Medulla oblongata (tissue), 1 donor: ENCODE measurements around the gene TTC34.

Experiments used
- DNase-seq: peaks from one replicate; pipeline ENCODE4 v3.0.0-alpha.2; 2015; ENCODE audit errors: extremely low spot score

The TTC34 gene

DNA sequence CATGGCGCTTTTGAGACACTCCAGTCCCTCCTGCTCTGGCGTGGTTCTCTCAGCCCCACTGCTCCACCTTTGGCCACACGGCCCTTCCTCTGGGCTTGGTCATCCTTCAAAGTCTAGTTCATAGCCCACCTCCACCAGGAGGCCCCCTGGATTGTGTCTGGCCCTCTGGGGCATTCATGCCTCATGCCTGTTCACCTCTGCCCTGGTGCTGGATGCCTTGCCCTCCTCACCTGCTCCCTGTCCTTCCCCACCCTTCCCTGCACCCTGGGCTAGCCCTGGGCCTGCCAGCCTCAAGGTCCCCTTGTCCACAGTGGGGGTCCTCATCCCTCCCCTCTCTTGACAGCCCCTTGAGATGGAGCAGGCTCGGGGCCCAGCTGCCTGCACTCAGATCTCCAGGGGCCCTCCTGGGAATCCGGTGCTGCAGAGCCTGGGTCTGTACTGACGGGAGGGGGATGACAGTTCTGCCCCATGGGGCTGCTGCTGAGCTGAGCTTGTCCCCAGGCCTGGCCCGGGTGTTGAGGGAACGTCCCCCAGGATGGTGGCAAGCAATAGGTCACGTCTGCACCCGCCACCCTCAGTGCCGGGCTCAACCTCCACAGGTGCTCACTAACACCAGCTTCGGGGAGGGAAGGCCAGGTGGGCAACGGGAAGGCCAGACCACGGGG is 196.5 kb downstream of the TTC34 start:
- DNase-seq: no peak

DNA sequence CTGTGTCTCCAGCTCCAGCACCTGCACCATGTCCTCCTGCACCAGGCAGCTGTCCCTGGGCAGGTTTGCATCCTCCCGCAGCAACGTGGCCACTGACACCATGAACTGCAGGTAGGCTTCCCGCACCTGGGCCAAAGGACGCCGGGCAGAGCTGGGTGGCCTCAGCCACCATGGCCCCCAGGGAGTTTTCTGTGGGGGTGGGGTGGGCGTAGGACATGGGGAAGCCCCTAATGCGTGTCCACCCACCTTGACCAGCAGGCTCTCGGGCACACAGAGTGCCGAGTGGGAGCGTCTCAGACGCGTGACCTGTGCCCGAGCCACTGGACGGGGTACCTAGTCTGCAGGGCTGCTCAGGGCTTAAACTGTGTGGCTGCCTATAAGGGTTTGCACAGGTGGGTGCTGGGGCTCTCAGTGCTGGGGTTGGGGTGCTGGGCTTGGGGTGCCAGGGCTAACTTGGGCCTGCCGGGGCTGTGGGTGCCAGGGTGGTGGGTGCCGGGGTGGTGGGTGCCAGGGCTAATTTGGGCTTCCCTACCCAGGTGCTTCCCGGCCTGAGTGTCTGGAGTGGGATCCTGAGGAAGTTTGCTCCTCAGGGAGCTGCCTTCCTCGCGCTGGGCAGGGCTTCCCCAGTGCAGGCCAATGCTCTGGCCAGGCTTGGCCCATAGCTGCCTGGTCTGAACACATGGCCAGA is 197.2 kb downstream of the TTC34 start:
- DNase-seq: no peak

DNA sequence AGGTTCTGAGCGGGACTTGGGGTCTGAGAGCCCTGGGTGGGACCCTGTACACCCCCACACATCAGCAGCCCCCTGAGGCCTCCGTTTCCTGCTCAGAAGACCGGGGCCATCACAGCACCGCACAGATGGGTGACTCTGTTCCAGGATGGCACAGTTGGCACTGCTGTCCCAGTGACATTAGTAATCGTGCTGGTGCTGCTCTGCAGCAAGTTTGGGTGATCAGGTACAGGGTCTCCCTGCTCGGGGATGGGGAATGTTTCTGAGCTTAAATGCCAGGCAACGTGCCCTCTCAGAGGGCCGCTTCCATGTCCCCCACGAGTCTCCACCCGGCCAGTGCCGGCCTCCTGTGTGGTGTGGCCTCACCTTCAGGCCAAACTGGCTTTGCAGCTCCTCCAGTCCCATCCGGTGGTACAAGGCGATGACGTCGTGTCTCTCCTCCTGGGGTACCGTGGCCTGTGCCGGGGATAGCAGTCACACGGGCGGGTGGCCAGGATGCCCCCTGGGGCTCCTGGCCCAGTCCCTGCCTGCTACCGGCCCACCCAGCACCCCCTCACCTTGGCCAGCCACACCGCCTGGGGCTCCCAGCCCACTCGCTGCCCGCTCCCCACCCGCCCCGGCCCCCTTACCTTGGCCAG is 197.9 kb downstream of the TTC34 start:
- no peak for DNase-seq

DNA sequence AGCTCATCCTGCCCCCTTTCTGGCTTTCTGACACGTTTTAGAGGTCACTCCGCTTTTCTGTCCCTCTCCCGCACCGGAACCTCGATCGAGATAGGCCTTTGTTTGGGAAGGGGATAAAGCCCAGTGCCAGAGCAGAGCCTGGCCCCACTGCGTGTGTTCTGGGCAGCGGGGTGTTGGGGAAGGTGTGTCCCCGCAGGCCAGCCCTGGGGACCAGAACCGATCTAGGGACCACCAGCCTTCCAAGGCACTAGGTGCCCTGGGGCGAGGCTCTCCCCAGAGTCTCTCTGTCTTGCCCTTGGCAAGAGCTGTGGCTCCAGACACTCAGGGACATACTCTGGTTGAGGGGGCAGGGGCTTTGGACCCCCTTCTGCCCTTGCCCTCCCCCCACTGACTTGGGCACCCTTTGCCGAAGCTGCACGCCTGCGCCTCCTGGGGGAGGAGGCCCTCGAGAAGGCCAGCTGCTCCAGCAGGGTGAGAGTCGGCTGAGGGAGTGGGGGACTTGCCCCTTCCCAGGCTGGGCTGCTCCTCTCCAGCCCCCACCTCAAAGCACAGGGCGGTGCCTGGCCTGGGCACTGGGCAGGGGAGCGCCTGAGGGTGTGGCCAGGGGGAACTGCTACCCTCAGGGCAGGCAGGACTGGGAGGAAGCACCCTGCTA is 198.5 kb downstream of the TTC34 start:
- DNase-seq: no peak

DNA sequence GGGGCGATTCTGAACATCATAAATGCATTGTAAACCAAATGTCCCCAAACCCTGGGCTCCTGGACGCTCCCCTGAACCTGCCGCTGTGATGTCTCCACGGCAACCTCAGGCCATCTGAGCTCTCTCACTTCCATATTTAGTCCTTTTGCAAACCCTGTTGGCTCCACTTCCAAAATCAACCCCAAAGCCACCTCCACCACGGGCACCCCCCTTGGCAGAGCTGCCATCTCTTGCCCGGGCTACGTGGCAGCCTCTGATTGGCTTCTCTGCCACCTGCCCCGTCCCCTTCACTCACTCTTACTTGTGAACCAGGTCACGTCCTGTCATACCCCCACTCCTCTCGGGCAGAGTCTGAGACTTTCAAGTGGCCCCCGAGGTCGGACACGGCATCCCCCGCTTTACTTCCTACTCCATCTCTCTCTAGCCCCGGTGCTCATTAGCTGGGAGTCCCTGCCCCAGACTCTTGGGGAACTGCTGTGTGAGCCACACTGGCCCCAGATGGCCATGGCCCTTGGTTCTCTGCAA is 199.1 kb downstream of the TTC34 start:
- no peak for DNase-seq

DNA sequence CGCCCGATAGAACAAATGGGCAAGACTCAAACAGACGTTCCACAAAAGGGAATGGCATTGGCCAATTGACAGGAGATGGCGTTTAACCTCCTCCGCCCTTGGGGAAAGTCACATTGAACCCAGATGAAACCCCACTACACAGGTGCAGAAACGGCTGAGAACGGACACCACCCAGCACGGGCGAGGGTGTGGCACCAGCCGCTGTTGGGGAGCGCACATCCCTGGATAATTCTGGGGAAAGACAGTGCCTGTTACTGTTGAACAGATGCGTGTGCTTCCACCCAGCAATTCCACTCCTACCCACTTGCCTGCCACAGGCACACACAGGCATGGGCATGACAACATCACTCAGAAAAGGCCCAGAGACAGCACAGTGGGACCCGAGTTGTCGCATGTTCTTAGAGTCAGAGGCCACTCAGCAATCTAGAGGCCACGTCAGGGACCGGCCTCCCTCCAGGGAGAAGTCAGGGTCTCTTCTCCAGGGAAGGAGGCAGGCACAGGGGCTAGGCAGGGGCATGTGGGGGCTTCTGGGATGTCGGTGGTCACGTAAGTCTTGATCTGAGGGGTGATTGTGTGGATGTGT is 199.7 kb downstream of the TTC34 start:
- DNase-seq: no peak

DNA sequence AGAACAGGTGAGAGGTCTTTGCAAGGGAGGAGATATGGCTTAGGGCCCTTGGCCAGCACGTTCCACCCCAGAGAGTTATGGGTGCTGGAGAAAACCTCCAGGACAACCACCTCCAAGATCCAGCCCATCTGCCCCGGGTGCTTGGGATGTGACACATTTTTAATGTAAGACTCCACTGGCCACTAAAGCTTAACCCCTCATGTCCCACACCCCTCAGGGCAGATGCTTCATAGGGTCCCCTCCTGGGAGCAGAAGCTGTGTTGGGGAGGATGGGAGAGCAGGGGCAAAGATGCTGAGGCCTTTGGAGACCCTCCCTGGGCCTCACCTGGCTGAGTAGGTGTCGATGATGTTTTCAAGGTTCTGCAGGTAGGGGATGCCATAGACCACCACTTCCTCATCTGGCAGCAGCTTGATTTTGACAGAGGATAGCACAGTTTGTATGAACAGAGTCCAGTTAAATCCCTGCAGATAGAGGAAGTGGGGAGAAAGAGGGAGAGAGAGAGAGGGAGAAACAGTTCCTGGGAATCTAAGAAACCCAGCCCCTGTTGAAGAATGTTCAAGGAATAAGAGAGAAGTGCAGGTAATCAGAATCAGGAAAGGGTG is 203.1 kb downstream of the TTC34 start:
- no peak for DNase-seq

DNA sequence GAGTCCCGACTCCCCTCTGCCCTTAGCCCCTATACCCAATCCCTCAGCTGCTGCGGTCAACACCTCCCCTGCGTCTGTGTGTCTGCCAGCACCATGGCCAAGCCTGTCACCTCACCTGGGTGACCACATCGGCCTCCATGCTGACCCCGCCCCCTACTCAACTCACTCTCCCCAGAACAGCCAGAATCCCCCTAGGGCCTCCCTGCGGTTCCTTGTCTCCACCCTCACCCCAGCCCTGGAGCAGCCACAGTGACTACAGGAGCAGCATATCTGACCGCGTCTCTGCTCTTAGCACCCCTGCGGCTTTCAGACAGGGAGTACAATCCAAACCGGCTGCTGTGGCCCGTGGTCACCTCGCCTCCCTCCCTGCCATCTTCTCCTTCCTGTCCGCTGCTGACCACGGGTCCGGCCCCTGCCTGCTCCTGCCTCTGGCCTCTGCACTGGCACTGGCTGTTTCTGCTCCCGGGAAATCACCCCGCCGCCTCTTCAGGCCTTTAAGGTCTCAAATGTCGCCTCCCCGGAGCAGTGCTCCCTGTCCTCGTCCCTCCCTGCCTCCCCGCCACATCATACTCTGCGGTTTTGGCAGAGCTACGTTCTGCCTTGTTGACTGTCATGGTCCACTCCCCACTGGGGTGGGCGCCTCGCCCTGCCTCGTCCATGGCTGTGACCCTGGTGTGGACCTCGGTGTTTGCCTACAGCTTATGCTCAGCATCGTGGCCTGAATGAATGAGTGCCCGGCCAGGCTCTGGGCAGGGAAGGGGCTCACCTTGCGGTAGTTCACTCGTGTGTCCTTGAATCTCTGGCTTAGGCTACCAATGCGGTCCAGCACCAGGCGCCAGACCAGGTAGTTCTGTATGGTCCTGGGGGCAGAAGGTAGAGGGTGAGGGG is 203.8 kb downstream of the TTC34 start:
- DNase-seq: no peak

DNA sequence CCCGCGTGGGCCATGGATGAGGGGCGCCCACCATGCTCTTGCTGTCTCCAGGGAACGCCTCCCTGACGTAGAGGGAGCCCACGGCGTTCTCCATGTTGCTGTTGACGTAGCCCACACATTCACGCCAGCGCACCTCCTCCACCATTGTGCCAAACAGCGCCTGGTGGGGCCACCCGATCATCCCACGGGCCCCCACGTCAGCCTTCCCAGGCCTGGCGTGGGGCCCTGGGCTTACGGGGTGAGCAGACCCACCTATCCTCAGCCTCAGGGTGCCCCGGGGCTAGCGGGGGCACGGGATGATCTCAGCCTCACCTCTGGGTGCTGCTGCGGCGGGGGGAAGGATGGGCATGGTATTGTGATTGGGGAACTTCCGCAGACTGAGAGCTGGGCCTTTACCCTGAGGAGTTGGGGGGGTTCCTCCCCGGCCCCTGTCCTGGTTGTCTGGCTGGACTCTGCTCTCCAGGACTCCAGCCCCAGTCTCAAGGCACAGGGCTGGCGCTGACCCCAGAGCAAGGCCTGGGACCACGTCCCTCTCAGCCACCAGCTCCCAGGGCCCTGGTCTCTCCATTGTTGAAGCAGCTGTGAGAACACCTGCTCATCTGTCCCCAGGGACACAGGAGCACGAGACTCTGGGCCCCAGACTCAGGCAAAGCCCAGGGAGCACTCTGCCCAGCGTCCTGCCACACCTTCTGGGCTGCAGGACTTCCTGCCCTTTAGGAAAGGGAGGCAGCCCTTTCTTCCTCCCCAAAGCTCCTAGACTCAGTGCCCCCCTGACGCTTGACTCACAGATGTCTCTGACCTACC is 204.8 kb downstream of the TTC34 start:
- DNase-seq: no peak

DNA sequence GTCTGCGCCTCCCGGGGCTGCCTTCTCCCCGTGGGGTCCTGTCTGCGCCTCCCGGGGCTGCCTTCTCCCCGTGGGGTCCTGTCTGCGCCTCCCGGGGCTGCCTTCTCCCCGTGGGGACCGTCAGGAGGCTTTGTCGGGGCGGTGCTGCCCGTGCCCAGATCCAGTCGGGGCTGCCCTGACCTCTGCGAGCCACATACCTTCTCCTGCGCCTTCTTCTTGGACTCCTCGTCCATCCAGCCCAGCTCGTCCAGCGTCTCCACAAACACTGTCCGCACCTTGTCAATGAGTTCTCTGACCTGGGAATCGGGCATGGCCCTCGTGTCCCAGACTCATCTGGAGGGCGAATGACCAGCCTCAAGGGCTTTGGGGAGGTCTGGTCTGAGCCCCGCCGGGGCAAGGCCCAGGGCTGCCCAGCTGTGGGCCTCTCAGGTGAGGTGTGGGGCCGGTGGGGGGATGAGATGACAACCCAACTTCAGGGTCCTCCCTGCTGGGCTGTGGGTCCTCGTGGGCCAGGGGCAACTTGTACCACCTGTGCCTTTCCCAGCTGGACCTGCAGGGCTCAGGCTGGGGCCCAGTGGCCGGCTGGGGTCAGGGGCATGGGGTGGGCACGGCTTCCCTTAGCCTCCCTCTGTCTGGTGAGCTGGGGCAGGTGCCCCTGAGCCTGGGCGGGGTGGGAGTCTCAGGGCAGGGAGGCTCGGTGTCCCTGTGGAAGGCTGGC is 205.5 kb downstream of the TTC34 start:
- DNase-seq: no peak

DNA sequence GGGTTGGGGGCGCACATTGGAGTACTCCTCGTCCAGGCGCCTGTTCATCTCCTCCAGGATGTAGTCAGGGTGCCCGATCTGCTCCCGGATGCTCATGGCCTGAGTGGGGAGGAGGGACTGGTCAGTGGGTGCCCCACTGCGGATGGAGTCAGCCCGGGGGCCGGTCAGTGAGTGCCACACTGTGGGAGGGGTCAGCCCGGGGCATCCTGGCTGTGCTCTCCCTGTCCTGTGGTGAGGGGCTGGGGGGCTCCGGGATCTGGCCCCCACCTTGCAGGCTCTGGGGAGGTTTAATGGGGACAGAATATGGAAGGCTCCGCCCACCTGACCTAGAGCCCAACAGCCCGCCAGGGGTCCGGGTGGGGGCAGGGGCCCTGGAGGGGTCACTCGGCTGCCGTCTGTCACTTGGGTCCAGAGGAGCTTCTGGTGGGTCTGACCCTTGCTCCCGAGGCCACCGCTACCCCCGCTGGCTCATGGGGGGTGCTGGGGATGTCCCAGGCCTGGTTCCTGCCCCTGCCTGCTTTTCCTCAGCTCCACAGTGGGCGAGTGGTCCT is 206.2 kb downstream of the TTC34 start:
- no peak for DNase-seq

DNA sequence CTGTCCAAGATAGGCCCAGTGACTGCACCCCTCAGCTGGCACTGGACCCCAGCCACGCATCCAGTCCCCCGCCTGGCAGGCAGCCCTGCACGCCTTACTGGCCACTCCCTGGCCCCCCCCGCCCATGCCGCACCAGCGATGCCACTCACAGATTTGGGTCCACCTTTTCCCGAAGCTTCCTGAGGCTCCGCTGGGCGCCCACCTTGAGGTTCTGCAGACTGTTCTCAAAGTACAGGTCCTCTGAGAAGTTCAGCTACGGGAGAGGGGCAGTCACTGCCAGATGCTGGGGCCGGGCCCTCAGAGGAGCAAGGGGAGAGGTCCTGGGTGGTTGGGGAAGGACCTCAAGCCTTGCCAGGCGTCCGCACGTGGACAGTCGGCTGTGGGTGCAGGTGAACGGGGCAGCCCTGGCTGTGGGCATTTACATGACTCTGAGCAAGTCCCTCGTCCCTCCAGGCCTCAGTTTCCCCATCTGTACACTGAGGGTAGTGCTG is 206.8 kb downstream of the TTC34 start:
- no peak for DNase-seq

DNA sequence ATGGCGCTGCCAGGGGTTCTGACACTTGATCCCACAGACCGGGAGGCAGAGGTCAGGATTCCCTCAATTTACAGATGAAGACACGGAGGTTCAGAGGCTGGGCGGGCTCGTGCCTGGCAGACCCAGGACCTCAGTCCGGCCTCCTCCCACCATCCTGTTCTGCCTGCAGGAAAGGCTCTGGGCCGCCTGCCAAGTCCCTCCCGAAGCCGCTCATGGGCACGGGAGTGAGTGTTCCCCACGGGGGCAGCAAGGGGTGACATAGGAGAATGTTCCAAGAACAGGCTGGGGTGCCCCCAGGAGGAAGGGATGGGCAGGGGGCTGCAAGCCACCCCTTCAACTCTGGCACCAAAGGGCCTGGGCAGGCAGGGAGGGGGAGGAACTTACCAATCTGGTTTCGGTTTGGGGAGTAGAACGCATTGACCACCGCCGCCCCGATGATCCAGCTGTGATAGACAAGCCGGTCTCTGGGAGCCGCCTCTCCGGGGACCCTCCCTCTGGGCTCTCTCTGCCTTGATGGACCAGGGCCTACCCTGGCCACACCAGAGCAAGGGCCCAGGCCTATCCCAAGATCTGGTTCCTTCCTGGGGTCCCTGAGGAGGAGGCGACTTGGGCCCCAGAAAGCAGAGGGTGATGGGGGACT is 207.4 kb downstream of the TTC34 start:
- no peak for DNase-seq

DNA sequence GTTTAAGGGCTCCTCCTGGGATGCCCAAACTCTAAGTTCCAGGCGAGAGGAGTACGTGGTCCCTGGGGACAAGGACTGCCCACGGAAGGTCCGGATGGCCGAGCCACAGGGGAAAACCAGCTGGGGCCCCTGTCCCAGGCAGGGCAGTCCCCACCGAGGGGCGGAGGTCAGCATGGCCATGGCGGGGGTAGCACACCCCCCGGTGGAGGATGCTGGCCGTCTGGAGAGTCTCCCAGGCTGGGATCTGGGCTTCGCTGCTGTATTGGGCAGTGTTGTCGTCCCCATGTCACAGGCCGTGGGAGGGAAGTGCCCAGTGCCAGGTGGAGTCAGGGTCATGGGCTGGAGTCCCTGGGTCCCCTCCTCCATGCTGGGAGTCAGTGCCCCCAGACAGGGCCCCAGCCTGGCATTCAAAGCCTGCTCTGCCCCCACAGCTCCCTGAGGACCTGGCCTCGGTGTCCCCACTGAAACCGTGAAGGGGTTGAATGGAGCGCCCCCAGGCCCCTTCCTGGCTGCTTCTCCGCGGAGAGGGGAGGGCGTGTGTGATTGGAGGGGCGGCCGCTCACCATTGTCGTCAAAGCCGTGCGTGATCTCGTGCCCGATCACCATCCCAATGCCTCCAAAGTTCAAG is 208.1 kb downstream of the TTC34 start:
- DNase-seq: no peak

DNA sequence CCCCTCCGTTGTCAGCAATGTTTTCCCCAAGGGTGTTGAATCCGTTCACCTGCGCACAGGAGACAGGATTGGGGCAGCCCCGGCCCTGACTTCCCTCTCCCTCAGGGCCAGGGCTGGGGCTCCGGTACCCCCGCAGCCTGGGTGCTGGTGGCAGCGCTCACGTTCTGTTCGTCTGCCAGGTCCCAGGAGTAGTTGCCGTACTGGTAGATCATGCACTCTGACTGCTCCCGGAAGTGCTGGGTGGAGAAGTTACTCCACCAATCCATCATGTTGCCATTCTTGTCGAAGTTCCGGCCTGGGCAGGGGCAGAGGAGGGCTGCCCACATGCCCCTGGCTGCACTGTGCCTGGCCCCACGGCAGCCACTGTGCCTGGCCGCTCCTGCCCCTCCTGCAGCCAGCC is 208.8 kb downstream of the TTC34 start:
- no peak for DNase-seq

DNA sequence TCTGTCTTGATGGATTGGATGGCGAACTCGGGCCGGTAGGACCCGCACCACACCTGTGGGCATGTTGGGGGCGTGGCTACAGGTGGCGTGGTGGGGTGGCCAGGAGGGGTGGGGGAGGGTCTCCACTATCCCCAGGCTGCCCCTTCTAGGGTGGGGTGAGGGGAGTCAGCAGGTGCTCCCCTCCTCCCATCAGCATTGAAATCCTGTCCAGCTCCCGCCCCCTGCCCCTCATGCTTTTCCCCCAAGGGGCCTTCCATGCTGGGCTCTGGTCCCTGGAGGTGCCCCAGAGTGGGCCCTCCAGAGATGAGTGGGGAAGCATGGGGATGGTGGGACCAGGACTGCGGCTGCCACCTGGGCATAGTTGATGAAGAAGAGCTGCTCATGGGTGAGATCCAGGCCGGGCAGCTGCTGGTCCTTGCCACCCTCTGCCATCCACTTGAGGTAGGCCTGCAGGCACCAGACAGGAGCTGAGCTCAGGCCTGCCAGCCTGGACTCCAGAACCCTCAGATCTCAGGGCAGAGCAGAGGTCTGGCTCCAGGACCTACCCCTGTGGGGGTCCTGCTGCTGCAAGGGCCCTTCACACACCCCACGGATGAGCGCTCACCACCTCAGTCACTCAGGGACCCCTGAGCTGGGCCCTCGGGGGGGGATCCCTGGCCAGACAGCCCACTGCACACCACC is 209.8 kb downstream of the TTC34 start:
- DNase-seq: no peak

DNA sequence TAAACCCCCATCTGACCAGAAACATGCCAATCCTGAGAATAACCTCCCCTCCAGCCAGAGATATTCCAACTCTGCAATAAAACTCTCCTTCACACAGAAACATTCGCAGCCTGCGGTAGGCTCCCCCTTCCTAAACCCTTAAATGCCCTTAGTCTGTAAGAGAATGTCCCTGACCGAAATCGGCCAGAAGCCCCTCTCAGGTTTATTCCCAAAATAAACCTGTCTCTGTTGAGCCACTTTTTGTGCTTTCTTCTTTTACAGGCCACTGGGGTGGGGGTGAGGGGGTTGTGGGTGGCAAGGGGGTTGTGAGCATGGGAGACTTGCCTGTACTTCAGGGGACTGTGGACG is 210.3 kb downstream of the TTC34 start:
- no peak for DNase-seq
